Panc1 (cell line): ENCODE measurements around the gene LEMD2. TPM values are rescaled to one million over a fixed set of nuclear protein-coding genes. Genes with fewer than 3 reads are reported as not detected.

ENCODE experiments used
- ATAC-seq: fragments of 200-7000 bp; cut with Tn5 transposase; 2 replicates; pipeline ENCODE4 v1.9.1; 2020; ENCODE audit warnings: mild to moderate bottlenecking, moderate library complexity
- BruUV-seq: library from RNA; stranded (reverse); fragments of 400-500 nt; replicated peaks from 2 replicates; lab custom pipeline; 2021; lab: Mats Ljungman, UMichigan
- CTCF ChIA-PET: fragments of 300-600 bp; sonication (Branson Sonifier 250); formaldehyde crosslinking; loops from one replicate; lab custom pipeline; 2022; ENCODE audit warnings: antibody characterized with exemption; lab: Charles Lee
- POLR2A ChIA-PET: fragments of 300-600 bp; sonication (Branson Sonifier 250); formaldehyde crosslinking; loops from one replicate; lab custom pipeline; 2022; ENCODE audit warnings: antibody characterized with exemption; lab: Charles Lee
- DNase-seq: peaks from one replicate; pipeline ENCODE4 v3.0.0-alpha.2; 2010; ENCODE audit warnings: low read depth, low spot score
- H3K27ac ChIP-seq: 2 replicates; pipeline ENCODE4 v1.5.1; 2011; ENCODE audit warnings: mild to moderate bottlenecking, low read length, inconsistent platforms
- H3K27me3 ChIP-seq: fragments of 200-500 bp; sonication (Bioruptor generic); 2 replicates; pipeline ENCODE4 v1.6.0; 2014; ENCODE audit warnings: low read length, inconsistent platforms; ENCODE audit not compliant: control insufficient read depth, insufficient read depth
- H3K36me3 ChIP-seq: fragments of 200-500 bp; sonication (Bioruptor generic); 2 replicates; pipeline ENCODE4 v1.5.1; 2014; ENCODE audit warnings: inconsistent platforms, mild to moderate bottlenecking, low read length, moderate library complexity; ENCODE audit not compliant: control insufficient read depth, insufficient read depth
- H3K4me1 ChIP-seq: 2 replicates; pipeline ENCODE4 v1.5.1; 2011; ENCODE audit warnings: inconsistent platforms, mild to moderate bottlenecking, low read length, moderate library complexity; ENCODE audit not compliant: control insufficient read depth, insufficient read depth
- H3K4me3 ChIP-seq, 2 experiments: 2 replicates each; pipeline ENCODE4 v1.5.1; 2011 to 2012; ENCODE audit warnings: low read depth in 2 of 2, low read length in 2 of 2, mild to moderate bottlenecking in 2 of 2, inconsistent platforms in 1 of 2, moderate library complexity in 1 of 2
- H3K9me3 ChIP-seq: fragments of 200-500 bp; sonication (Bioruptor generic); 2 replicates; pipeline ENCODE4 v1.5.1; 2014; ENCODE audit warnings: low read depth, mild to moderate bottlenecking, inconsistent platforms, low read length, moderate library complexity; ENCODE audit not compliant: control insufficient read depth, insufficient read depth
- CTCF ChIP-seq: fragments of 450-650 bp; IDR thresholded peaks from 2 replicates; pipeline ENCODE4 v1.5.1; 2017; ENCODE audit warnings: mild to moderate bottlenecking
- POLR2AphosphoS5 ChIP-seq: IDR thresholded peaks from 2 replicates; pipeline ENCODE4 v1.6.1; 2012; ENCODE audit warnings: mild to moderate bottlenecking, low read depth, low read length, moderate library complexity
- SIN3A ChIP-seq: IDR thresholded peaks from 2 replicates; pipeline ENCODE4 v1.6.1; 2012; ENCODE audit warnings: low read depth, mild to moderate bottlenecking, low read length, moderate library complexity, borderline replicate concordance; ENCODE audit not compliant: insufficient read depth
- TCF7L2 ChIP-seq: IDR thresholded peaks from 2 replicates; pipeline ENCODE4 v1.6.1; 2011; ENCODE audit warnings: mild to moderate bottlenecking, low read depth, low read length, inconsistent platforms
- in situ Hi-C: cut with HindIII; loops from 2 replicates; pipeline ENCODE4 v1.10.0; 2016; ENCODE audit warnings: low sequenced_read_pairs, low pct_unique_long_range_greater_than_20kb
- intact Hi-C: fragments of 100-400 bp; cut with micrococcal nuclease; formaldehyde crosslinking; loops from one replicate; pipeline ENCODE4 v1.10.0; 2022; ENCODE audit not compliant: unreplicated experiment
- total RNA-seq: library from RNA; stranded (reverse); gene quantifications from one replicate; pipeline ENCODE4 v1.2.1, GENCODE V29; 2021; ENCODE audit not compliant: unreplicated experiment
- TF ChIP-seq, protein P1 (sequence below), 2 experiments: IDR thresholded peaks; 2 replicates each; pipeline ENCODE4 v1.6.1; 2011 to 2012; ENCODE audit warnings: low read depth in 2 of 2, control low read depth in 1 of 2, low read length in 1 of 2, mild to moderate bottlenecking in 1 of 2, moderate library complexity in 1 of 2; ENCODE audit not compliant: insufficient read depth in 1 of 2

The LEMD2 gene
- total RNA-seq, 1 experiment from 2014 or later = 89.8 TPM

DNA sequence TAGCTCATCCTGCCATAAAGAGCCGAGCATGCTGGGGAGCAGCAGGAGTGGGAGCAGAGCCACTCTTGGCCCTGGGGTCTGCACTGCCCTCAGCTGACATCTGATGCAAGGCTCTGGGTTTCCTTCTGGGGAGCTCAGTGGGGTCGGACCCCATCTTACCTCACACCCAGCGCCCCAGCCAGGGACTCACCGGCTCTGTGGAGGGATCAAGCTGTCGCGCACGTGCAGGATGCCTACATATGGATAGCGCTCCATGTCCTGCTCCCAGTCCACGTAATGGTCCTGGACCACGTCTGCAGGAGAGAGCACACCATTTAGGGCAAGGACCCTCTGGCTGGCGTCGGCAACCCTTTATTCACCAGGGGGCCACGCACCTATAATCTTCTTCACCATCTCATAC, 12.2 kb downstream of the LEMD2 start:
- intact Hi-C loops (no loop called here), in situ Hi-C loops (no loop called here)
- CTCF ChIA-PET = interaction anchor here (0.6 kb wide), 1 partner anchor 365 kb away, joined by 3 read pairs; no protein-coding TSS in a partner anchor
- Histone ChIP-seq H3K27ac (no peak overlapping the region), H3K27me3 (no peaks in the 10 kb centered on the region), H3K36me3 (peaks cover 22% of the 10 kb centered on the region), H3K9me3 (no peaks in the 10 kb centered on the region), H3K4me1 (peaks cover 37% of the 10 kb centered on the region), H3K4me3 (no peak overlapping the region)
- no TSS peak for BruUV-seq
- POLR2A ChIA-PET = no interaction called here
- DNase-seq = no peak
- TF ChIP-seq CTCF (no peak), POLR2AphosphoS5 (no peak), SIN3A (no peak), TCF7L2 (no peak)
- TF ChIP-seq, protein P1, sequence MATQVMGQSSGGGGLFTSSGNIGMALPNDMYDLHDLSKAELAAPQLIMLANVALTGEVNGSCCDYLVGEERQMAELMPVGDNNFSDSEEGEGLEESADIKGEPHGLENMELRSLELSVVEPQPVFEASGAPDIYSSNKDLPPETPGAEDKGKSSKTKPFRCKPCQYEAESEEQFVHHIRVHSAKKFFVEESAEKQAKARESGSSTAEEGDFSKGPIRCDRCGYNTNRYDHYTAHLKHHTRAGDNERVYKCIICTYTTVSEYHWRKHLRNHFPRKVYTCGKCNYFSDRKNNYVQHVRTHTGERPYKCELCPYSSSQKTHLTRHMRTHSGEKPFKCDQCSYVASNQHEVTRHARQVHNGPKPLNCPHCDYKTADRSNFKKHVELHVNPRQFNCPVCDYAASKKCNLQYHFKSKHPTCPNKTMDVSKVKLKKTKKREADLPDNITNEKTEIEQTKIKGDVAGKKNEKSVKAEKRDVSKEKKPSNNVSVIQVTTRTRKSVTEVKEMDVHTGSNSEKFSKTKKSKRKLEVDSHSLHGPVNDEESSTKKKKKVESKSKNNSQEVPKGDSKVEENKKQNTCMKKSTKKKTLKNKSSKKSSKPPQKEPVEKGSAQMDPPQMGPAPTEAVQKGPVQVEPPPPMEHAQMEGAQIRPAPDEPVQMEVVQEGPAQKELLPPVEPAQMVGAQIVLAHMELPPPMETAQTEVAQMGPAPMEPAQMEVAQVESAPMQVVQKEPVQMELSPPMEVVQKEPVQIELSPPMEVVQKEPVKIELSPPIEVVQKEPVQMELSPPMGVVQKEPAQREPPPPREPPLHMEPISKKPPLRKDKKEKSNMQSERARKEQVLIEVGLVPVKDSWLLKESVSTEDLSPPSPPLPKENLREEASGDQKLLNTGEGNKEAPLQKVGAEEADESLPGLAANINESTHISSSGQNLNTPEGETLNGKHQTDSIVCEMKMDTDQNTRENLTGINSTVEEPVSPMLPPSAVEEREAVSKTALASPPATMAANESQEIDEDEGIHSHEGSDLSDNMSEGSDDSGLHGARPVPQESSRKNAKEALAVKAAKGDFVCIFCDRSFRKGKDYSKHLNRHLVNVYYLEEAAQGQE (IDR thresholded peaks at IDR 0.05; ENCODE audit: insufficient read depth in 1 of 2, low read depth in 2 of 2, low read length in 1 of 2) = no peak
- ATAC-seq = no peak

DNA sequence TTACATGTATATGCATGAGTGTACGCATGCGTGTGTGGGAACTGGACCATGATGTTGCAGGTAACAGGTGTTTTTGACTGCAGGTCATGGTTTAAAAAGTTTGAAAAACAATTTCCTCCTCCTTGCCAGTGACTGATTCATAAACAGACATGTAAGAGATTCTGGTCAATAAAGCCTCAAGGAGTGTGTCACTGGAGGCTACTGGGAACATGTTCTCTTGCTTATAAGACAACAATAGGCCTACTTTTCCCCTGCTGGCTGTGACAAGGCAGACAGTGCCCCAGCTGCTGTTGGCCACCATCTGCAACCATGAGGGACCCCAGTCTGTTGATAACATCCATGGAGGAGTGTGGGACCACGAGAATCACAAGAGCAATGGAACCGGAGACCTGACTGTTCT, 12.7 kb downstream of the LEMD2 start:
- in situ Hi-C loops (no loop called here), intact Hi-C loops (no loop called here)
- BruUV-seq = no TSS peak
- no peak for ATAC-seq
- H3K36me3 ChIP-seq = peaks cover 22% of the 10 kb centered on the region
- no peak for TF ChIP-seq SIN3A
- TF ChIP-seq TCF7L2 = no peak
- peaks cover 34% of the 10 kb centered on the region for H3K4me1 ChIP-seq
- no peaks in the 10 kb centered on the region for H3K27me3 ChIP-seq
- no peak overlapping the region for H3K27ac ChIP-seq
- ChIA-PET CTCF (no interaction called here), POLR2A (no interaction called here)
- H3K4me3 ChIP-seq = no peak overlapping the region
- DNase-seq = no peak
- H3K9me3 ChIP-seq = no peaks in the 10 kb centered on the region

DNA sequence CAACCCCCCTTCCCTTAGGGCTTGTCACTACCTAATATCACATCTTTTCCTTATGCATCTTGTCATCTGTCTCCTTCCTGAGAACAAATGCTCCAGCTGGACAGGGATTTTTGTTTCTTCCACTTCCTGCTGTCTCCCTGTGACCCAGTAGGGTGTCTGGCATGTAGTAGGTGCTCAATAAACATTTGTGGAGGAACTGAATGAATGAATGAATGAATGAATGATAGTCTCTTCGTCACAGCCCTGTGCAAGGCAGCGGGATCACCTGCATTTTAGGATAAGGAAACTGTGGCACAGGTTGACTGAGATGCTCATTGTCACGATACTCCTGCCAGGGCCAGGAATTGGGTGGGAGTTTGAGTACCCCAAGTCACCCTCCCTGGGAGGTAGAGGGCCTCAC, 14.2 kb downstream of the LEMD2 start:
- no peak for TF ChIP-seq POLR2AphosphoS5
- TF ChIP-seq, protein P1 (IDR thresholded peaks at IDR 0.05; ENCODE audit: insufficient read depth in 1 of 2, low read depth in 2 of 2, low read length in 1 of 2) = no peak
- no peak for TF ChIP-seq SIN3A
- TF ChIP-seq TCF7L2 = no peak
- no peak for TF ChIP-seq CTCF
- Histone ChIP-seq H3K9me3 (no peaks in the 10 kb centered on the region), H3K36me3 (peaks cover 17% of the 10 kb centered on the region), H3K27me3 (no peaks in the 10 kb centered on the region), H3K4me3 (no peak overlapping the region), H3K4me1 (peaks cover 26% of the 10 kb centered on the region), H3K27ac (no peak overlapping the region)
- BruUV-seq = no TSS peak
- no peak for ATAC-seq
- DNase-seq = no peak
- in situ Hi-C loops (no loop called here), intact Hi-C loops (no loop called here)
- CTCF ChIA-PET = interaction anchor here (0.6 kb wide), 1 partner anchor 25 kb away, joined by 6 read pairs; no protein-coding TSS in a partner anchor
- POLR2A ChIA-PET = no interaction called here
